Measurements from ENCODE around the gene WNT9A. TPM values are rescaled to one million over a fixed set of nuclear protein-coding genes. Genes with fewer than 3 reads are reported as not detected.

The WNT9A gene
- total and polyA plus RNA-seq, 8 donors: 0.72 to 2.9 (median 1.6) TPM

DNA sequence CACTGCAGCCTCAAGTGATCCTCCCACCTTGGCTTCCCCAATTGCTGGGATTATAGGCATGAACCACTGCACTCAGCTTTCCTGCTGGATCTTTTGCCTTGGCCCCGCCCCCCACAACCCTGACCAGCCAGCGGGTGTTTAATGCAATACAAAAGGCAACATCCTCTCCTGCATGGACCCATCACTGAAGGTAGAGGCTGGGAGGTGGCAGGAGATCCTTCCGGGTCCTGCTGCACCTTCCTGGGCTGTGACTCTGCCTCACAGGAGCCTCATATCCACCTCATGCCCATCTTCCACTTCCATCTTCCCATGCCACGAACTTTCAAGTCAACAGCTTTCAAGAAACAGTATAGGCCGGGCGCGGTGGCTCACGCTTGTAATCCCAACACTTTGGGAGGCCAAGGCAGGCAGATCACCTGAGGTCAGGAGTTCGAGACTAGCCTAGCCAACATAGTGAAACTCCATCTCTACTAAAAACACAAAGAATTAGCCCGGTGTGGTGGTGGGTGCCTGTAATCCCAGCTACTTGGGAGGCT lies 11.7 kb upstream of the WNT9A start:
- DNase-seq: peak in 1 of 6 donors; percentile 8
- no peaks in the 10 kb centered on the region for H3K4me1 ChIP-seq
- H3K27me3 ChIP-seq: peaks cover 0 to 7% (median 0%) of the 10 kb centered on the region in 4 donors
- ATAC-seq: no peak
- H3K36me3 ChIP-seq: no peaks in the 10 kb centered on the region
- H3K27ac ChIP-seq: no peak overlapping the region
- FAIRE-seq: no peak
- intact Hi-C loops (cut with DNase I): loop anchor here in 1 of 3 donors (10.0 kb wide), 1 partner anchor 475 kb away; no protein-coding TSS in a partner anchor
- no peak for TF ChIP-seq CTCF (IDR thresholded peaks at IDR 0.05)
- WGBS, 2 donors: 85 to 94% methylated on average over 10 of the region's 10 CpGs
- H3K4me3 ChIP-seq: no peak overlapping the region
- H3K9me3 ChIP-seq: no peaks in the 10 kb centered on the region

GRCh38 chr1:227958617-227959324 lies 11.0 kb upstream of the WNT9A start:
- Histone ChIP-seq H3K27ac (no peak overlapping the region), H3K4me1 (no peaks in the 10 kb centered on the region), H3K4me3 (no peak overlapping the region), H3K9me3 (no peaks in the 10 kb centered on the region), H3K27me3 (peaks cover 0 to 7% (median 0%) of the 10 kb centered on the region in 4 donors), H3K36me3 (no peaks in the 10 kb centered on the region)
- no peak for FAIRE-seq
- peak in 1 of 6 donors; percentile 5 for DNase-seq
- no peak for ATAC-seq
- TF ChIP-seq CTCF (IDR thresholded peaks at IDR 0.05): no peak
- intact Hi-C loops (cut with DNase I): loop anchor here in 1 of 3 donors (10.0 kb wide), 1 partner anchor 474 kb away; no protein-coding TSS in a partner anchor
- 47 to 57% methylated on average over 2 of the region's 2 CpGs for WGBS, 2 donors

DNA sequence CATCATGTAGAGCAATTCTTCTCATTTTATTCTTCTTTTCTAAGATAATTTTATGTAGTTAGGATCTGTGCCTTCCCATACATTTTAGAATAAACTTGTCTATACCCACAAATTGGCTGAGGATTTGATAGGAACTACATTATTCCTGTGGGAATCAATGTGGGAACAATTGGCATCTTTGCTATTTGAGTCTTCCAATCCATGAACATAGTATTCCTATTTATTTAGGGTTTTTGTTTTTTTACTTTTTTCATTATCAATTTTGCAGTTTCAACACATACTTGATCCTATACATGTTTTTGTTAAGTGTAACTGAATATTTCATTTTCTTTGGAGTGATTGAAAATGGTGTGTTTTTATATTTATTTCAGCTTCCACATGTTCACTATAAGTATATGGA lies 8.1 kb upstream of the WNT9A start:
- TF ChIP-seq CTCF (IDR thresholded peaks at IDR 0.05): no peak

DNA sequence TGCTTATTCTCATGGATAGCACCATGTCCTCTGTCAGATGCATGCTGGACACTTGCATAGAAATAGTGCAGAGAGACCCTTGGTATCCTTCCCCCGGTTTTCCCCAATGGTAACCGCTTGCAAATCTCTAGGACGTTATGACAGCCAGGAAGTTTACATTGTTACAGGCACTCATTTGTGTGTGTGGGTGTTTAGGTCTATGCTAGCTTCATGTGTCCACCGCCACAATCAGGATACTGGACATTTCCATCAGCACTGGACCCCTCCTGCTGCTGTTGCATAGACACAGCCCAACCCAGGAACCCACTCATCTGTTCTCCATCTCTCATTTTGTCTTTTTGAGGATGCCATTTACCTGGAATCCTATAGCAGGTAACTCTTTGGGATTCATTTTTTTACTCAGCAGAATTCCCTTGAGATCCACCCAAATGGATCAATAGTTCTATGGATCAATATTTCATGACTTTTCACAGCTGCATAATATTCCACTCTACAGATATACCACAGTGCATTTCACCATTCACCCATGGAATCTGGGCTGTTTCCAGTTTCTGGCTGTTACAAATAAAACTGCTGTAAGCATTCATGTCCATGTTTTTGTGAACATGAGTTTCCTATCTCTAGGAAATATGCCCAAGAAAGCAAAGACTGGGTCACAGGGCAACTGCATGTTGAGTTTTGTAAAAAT lies 6.6 kb upstream of the WNT9A start:
- Histone ChIP-seq H3K9me3 (no peaks in the 10 kb centered on the region), H3K4me1 (no peaks in the 10 kb centered on the region), H3K27me3 (peaks cover 0 to 7% (median 0%) of the 10 kb centered on the region in 4 donors), H3K27ac (no peak overlapping the region), H3K4me3 (no peak overlapping the region), H3K36me3 (no peaks in the 10 kb centered on the region)
- DNase-seq (peak in 1 of 6 donors; percentile 0), ATAC-seq (no peak), FAIRE-seq (no peak)
- WGBS, 2 donors: 18 to 21% methylated on average over 4 of the region's 4 CpGs
- no peak for TF ChIP-seq CTCF (IDR thresholded peaks at IDR 0.05)
- intact Hi-C loops (cut with DNase I): loop anchor here in 1 of 3 donors (10.0 kb wide), 1 partner anchor 470 kb away; no protein-coding TSS in a partner anchor

More for the DNA sequence above, 8.1 kb upstream of the WNT9A start:
- peaks cover 0 to 7% (median 0%) of the 10 kb centered on the region in 4 donors for H3K27me3 ChIP-seq
- H3K4me3 ChIP-seq: no peak overlapping the region
- H3K4me1 ChIP-seq: no peaks in the 10 kb centered on the region
- H3K27ac ChIP-seq: no peak overlapping the region
- DNase-seq (no peak), ATAC-seq (no peak), FAIRE-seq (no peak)
- no peaks in the 10 kb centered on the region for H3K9me3 ChIP-seq
- intact Hi-C loops (cut with DNase I): loop anchor here in 1 of 3 donors (10.0 kb wide), 1 partner anchor 471 kb away; no protein-coding TSS in a partner anchor
- H3K36me3 ChIP-seq: no peaks in the 10 kb centered on the region

All from pancreas (tissue), 10 donors.